Esophagus squamous epithelium (tissue), 5 donors: ENCODE data around the gene C3orf70. TPM values are rescaled to one million over a fixed set of nuclear protein-coding genes. Genes with fewer than 3 reads are reported as not detected.

Source experiments
- DNase-seq: peaks from one replicate; lab custom pipeline; 2025; lab: John Stamatoyannopoulos, UW
- H3K27ac ChIP-seq, 4 donors: fragments of 200-600 bp; sonication (generic); one replicate each; pipeline ENCODE4 v1.5.1; 2016 to 2019; ENCODE audit warnings: mild to moderate bottlenecking in 1 of 4
- H3K27me3 ChIP-seq, 4 donors: fragments of 200-600 bp; sonication (generic); 1 replicate in 3 of 4; 2 replicates in 1 of 4; pipeline versions ENCODE4 v1.5.1 to v1.6.0; 2017 to 2021; ENCODE audit warnings: antibody characterized with exemption in 1 of 4
- H3K36me3 ChIP-seq, 3 donors: fragments of 200-600 bp; sonication (generic); one replicate each; pipeline ENCODE4 v1.5.1; 2016 to 2019
- H3K4me1 ChIP-seq, 3 donors: fragments of 200-600 bp; sonication (generic); one replicate each; pipeline ENCODE4 v1.5.1; 2017 to 2019
- H3K4me3 ChIP-seq, 4 donors: fragments of 200-600 bp; sonication (generic); 1 replicate in 3 of 4; 2 replicates in 1 of 4; pipeline ENCODE4 v1.5.1; 2016 to 2019; ENCODE audit warnings: mild to moderate bottlenecking in 2 of 4, moderate library complexity in 1 of 4
- H3K9me3 ChIP-seq, 3 donors: fragments of 200-600 bp; sonication (generic); one replicate each; pipeline ENCODE4 v1.5.1; 2016 to 2019
- CTCF ChIP-seq, 6 experiments: fragments of 450-650 bp in 4 of 6; fragments of 200-600 bp in 2 of 6; sonication (generic) in 2 of 6; IDR thresholded peaks; one replicate each; pipeline ENCODE4 v1.5.1; 2016 to 2019; ENCODE audit warnings: antibody characterized with exemption in 6 of 6, mild to moderate bottlenecking in 4 of 6, moderate library complexity in 4 of 6
- POLR2A ChIP-seq, 4 donors: fragments of 450-650 bp; IDR thresholded peaks; one replicate each; pipeline ENCODE4 v1.6.1; 2017; ENCODE audit warnings: antibody characterized with exemption in 4 of 4, mild to moderate bottlenecking in 4 of 4, moderate library complexity in 3 of 4
- WGBS, 2 donors: methylation state at CpG; one replicate each; pipeline ENCODE4 v1.1.5; 2018; 5-methylcytosine and 5-hydroxymethylcytosine counted together
- intact Hi-C: fragments of 100-400 bp; cut with DNase I; formaldehyde crosslinking; loops from one replicate; pipeline ENCODE4 v1.15.0; 2022
- total RNA-seq, 4 donors: library from RNA; depleted of rRNA; stranded (reverse); fragments of >200 nt; gene quantifications; one replicate each; pipeline ENCODE4 v1.1.0, GENCODE V29; 2016
- donor health status: DM: yes; HTN: yes; CAD: no.

C3orf70 gene
- total RNA-seq, 4 donors from 2014 or later: 0.57 to 8.6 (median 1.3) TPM

DNA sequence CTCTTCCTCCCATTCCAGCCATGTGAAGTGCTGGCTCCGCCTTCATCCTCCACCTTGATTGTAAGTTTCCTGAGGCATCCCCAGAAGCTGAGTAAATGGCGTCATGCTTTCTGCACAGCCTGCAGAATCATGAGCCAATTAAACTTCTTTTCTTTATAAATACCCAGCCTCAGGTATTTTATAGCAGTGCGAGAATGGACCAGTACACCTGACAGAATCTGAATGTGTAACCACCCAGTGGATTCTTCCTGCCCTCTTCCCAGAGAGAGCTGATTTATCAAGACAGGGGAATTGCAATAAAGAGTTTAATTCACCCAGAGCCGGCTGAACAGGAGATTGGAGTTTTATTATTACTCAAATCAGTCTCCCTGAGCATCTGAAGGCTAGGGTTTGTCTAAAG lies 86.6 kb downstream of the C3orf70 start:
- TF ChIP-seq CTCF (IDR thresholded peaks at IDR 0.05) (no peak), POLR2A (IDR thresholded peaks at IDR 0.05) (no peak)
- 91 to 92% methylated on average over 4 of the region's 4 CpGs for WGBS, 2 donors
- intact Hi-C loops: no loop called here

DNA sequence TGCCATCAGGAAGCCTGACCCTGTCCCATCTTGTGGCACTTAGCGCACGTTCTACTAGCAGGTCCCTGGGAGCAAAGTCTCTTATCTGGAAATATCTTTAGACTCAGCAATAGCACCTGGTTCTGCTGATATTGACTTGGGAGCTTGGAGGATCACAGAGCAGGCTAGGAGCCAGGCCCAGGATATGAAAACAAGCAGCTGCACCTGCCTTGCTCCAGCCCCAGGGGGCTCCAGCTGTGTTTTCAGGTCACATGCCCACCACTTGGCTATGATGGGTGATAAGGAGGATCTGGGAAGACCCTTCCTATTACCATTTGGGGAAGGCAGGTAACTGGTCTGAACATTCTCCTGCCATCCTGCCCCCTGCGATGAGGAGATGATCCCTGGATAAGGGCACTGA lies 87.8 kb downstream of the C3orf70 start:
- peaks cover 0 to 8% (median 0%) of the 10 kb centered on the region in 3 donors for H3K9me3 ChIP-seq
- no peaks in the 10 kb centered on the region for H3K36me3 ChIP-seq
- no peak overlapping the region for H3K4me3 ChIP-seq
- DNase-seq: no peak
- intact Hi-C loops: no loop called here
- 100% methylated on average over 1 of the region's 3 CpGs for WGBS, 2 donors
- peaks cover 0 to 12% (median 0%) of the 10 kb centered on the region in 4 donors for H3K27me3 ChIP-seq
- H3K27ac ChIP-seq: no peak overlapping the region
- TF ChIP-seq CTCF (IDR thresholded peaks at IDR 0.05) (no peak), POLR2A (IDR thresholded peaks at IDR 0.05) (no peak)
- H3K4me1 ChIP-seq: no peaks in the 10 kb centered on the region

More for the DNA sequence above, 86.6 kb downstream of the C3orf70 start:
- Histone ChIP-seq H3K4me3 (no peak overlapping the region), H3K9me3 (peaks cover 0 to under 1% (median 0%) of the 10 kb centered on the region in 3 donors), H3K4me1 (no peaks in the 10 kb centered on the region), H3K27me3 (peaks cover 0 to 12% (median 0%) of the 10 kb centered on the region in 4 donors), H3K27ac (no peak overlapping the region), H3K36me3 (no peaks in the 10 kb centered on the region)
- no peak for DNase-seq

GRCh38 chr3:185063431-185063830 lies 89.4 kb downstream of the C3orf70 start:
- no peak overlapping the region for H3K27ac ChIP-seq
- peaks cover 0 to 8% (median 0%) of the 10 kb centered on the region in 3 donors for H3K9me3 ChIP-seq
- H3K36me3 ChIP-seq: no peaks in the 10 kb centered on the region
- H3K4me1 ChIP-seq: no peaks in the 10 kb centered on the region
- H3K27me3 ChIP-seq: peaks cover 0 to 12% (median 0%) of the 10 kb centered on the region in 4 donors
- no peak for TF ChIP-seq POLR2A (IDR thresholded peaks at IDR 0.05)
- TF ChIP-seq CTCF (IDR thresholded peaks at IDR 0.05): no peak
- no peak for DNase-seq
- intact Hi-C loops: no loop called here
- 78 to 83% methylated on average over 3 of the region's 3 CpGs for WGBS, 2 donors
- no peak overlapping the region for H3K4me3 ChIP-seq

GRCh38 chr3:185062191-185062590 lies 90.7 kb downstream of the C3orf70 start:
- TF ChIP-seq POLR2A (IDR thresholded peaks at IDR 0.05): no peak
- TF ChIP-seq CTCF (IDR thresholded peaks at IDR 0.05): no peak
- DNase-seq: no peak
- Histone ChIP-seq H3K27me3 (peaks cover 0 to 12% (median 0%) of the 10 kb centered on the region in 4 donors), H3K27ac (no peak overlapping the region), H3K9me3 (peaks cover 0 to 11% (median 0%) of the 10 kb centered on the region in 3 donors), H3K4me1 (no peaks in the 10 kb centered on the region), H3K36me3 (no peaks in the 10 kb centered on the region), H3K4me3 (no peak overlapping the region)
- intact Hi-C loops: no loop called here

- H3K27me3 ChIP-seq: peaks cover 0 to 7% (median 0%) of the 10 kb centered on the region in 4 donors
- H3K9me3 ChIP-seq: peaks cover 0 to 12% (median 2%) of the 10 kb centered on the region in 3 donors
- 86% methylated on average over 1 of the region's 2 CpGs; no CpG with 5 or more reads in 1 of the 2 donors for WGBS, 2 donors
- no peak overlapping the region for H3K4me3 ChIP-seq
- H3K4me1 ChIP-seq: no peaks in the 10 kb centered on the region
- intact Hi-C loops: no loop called here
- H3K36me3 ChIP-seq: peaks cover 0 to 7% (median 0%) of the 10 kb centered on the region in 3 donors
- no peak for TF ChIP-seq POLR2A (IDR thresholded peaks at IDR 0.05)
- no peak for TF ChIP-seq CTCF (IDR thresholded peaks at IDR 0.05)
- no peak for DNase-seq
- no peak overlapping the region for H3K27ac ChIP-seq
Observed at GRCh38 chr3:185060655-185061054, 92.2 kb downstream of the C3orf70 start.
